Activated CD4-positive, alpha-beta T cell treated with anti-CD3 and anti-CD28 coated beads, Interleukin-2, Interleukin-6, amounts not matched to agents 100 ng/mL and 50 ng/mL, durations not matched to agents 16 hours and 8 hours (primary cell): ENCODE data around the gene TNS4.

Experiments used
- DNase-seq: peaks from one replicate; pipeline ENCODE4 v3.0.0-alpha.2; 2020

Gene TNS4

DNA sequence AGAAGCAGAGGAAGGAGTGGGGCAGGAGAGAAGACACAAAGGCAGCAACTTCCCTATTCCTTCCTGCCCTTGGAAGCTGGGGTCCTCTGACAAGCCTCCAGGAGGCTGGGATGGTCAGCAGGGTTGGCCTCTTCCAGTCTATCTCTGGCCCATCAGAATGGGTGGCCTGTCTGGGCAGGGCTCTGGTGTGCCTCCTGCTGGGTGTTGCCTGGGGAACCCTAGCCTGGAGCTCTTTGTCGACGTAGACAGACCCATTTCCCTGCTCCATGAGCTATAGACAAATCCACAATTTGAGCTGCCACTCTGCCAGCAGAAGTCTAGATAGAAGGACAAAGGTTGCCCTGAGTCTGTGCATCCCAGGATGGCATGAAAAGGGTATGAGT lies 46.8 kb downstream of the TNS4 start:
- DNase-seq = no peak

DNA sequence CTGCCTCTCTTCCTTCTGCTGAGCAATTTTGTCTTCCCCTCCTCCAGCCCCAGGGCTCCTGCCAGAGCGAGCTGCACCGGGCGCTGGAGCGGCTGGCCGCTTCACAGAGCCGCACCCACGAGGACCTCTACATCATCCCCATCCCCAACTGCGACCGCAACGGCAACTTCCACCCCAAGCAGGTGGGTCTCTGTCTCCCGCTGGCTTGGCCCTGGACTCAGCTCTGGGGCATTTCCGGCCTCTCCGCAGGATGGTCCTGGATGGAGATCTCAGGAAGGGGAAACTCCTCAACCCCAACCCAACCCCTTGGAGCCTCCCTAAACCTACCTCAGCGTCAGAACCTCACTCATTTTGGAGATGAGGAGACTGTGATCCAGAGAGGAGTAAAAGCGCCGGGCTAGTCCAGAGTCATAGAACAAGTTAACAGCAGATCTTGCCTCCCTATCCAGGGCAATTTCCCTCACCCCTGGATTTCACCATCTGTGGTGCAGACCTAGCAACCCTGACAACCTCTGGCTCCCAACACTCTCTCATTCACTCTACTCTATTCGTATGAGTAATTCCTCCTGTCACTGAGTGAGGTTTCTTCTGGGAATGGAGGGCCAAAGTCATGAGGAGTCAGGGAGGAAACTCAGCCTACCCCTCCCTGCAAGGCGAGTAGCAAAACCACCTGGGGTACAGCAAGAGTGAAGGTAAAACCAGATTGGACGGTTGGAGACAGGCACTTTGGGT lies 47.4 kb downstream of the TNS4 start:
- DNase-seq = no peak

DNA sequence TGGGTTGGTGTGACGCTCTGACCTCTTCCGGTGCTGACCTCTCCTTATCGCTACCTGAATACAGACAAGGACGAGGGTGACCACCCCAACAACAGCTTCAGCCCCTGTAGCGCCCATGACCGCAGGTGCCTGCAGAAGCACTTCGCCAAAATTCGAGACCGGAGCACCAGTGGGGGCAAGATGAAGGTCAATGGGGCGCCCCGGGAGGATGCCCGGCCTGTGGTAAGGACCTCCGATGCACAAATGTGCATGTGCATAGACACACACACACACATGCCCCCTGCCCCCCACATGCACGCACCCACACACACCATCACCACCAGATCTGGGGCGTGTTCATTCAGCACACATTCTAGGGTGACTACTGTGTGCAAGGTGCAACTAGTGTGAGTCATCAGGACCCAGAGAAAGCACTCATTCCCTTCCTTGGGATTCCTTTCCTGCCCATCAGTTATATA lies 48.5 kb downstream of the TNS4 start:
- DNase-seq = no peak

DNA sequence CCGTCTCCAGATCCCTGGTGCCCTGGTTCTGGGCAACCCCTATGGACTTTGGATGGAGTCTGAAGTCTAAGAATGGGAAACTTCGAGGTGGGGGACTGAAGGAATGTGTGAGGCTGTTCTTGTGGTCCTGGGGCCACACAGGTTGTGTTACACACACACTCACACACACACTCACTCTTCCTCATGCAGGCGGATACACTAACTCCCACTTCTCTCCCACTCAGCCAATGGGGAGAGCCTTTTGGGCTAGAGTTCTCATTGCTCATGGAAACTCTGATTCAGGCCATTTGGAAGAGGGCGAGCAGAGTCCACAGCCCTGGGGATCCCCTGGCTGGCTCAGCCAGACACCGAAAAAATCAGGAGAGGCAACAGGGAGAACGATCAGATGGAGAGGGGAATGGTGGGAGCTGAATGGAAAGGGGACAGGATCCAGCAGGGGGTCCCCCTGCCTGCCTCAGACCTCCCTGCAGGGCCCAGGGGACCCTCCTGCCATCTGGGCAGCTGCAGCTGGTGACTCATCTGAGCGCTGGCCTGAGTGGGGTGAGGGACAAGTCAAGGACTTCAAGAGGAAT lies 49.1 kb downstream of the TNS4 start:
- no peak for DNase-seq

DNA sequence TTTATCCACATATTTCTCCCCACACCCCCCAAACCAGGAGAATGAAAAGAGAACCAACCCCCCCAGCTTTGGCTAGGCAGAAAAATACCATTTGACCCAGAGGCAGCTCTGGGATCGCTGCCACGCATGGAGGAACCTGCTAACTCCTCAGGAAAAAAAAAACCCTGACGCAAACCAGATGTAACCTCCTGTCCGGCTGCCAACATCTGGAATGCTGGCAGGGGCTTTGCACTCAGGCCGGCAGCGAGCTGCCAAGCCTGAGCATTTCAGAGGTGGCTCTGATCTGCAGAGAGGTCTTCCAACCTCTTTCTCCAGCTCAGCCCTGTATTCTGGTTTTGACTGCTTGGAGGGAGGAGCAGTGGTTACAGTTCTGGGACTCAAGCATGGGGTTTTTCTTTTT lies 50.0 kb downstream of the TNS4 start:
- DNase-seq = no peak

DNA sequence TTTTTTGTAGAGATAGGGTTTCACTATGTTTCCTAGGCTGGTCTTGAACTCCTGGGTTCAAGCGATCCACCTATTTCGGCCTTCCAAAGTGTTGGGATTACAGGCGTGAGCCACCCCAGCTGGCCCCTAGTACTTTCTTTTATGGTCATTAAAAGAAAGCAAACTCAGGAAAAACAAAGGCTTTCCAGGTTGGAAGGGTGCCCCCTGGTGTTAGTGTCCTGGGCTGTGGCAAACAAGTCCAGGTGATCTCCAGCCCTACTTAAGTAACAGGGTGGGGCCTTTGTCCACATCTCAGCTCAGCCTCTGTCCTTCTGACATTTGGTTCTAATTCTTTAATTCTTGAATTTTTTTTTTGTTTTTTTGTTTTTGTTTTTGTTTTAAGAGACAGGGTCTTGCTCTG lies 51.2 kb downstream of the TNS4 start:
- peak; percentile 48 for DNase-seq

DNA sequence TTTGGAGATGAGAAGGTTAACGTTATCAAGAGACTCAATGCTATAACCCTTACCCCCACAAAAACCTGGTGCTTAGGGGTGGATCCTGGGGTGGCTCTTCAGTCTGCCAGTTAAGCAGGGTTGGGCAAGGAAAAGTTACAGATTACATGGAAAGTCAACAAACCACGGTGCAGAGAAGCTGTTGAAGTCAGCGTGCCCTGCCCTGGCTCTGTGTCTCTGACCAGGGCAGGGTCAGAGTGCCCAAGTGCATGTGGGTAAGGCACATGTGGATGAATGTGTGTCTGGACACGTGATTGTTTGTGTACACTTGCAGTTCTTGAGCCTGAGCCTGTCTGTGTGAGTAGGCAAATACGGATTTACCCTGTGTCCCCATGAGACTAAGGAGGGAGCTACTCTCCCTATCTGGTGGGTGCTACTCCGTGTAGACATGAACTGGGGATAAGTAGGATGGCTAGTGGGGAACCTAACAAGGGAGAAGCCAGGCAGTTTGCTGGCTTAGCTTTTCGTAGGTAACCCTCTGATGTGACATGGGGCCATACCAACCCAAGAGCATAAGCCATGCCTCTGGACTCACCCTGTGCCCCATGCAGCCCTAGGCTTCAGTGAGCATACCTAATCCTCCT lies 52.7 kb downstream of the TNS4 start:
- DNase-seq = no peak

DNA sequence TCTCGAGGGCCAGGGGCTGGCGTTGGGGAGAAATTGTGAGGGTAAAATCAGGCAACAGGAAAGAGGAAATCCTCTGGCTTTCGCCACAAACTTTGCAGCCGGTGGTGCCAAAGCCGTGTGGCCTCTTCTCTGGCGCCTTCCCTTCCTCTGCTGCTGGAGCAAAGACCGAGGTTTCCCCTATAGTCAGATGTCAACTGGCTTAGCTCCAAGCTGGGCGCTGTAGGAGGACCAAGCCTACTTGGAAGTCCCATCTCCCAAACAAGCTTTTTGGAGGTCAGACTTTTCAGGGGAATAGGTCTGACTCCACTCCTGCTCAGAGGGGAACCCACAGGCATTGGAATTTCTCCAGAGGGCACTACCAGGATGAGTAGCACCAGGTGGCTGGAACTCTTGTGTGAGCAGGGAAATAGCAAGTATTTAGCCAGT lies 53.2 kb downstream of the TNS4 start:
- DNase-seq = no peak

DNA sequence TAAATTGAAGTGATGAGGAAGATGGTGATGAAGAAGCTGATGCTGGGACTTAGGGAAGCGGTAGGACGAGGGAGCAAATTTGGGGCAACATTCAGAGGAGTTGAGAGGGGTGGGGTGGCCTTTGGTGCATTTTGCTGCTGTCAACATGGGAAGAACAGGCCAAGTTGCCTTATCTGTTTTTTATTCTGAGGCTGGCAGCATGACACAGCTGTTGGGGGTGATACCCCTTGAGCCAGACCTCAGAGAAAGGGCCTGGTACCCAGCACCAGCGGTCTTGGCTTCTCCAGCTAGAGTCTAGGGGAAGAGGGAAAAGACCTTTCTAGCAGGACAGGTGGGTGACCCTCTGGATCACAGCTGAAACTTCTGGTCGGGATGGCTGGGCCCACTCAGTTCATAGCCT lies 53.6 kb downstream of the TNS4 start:
- no peak for DNase-seq

DNA sequence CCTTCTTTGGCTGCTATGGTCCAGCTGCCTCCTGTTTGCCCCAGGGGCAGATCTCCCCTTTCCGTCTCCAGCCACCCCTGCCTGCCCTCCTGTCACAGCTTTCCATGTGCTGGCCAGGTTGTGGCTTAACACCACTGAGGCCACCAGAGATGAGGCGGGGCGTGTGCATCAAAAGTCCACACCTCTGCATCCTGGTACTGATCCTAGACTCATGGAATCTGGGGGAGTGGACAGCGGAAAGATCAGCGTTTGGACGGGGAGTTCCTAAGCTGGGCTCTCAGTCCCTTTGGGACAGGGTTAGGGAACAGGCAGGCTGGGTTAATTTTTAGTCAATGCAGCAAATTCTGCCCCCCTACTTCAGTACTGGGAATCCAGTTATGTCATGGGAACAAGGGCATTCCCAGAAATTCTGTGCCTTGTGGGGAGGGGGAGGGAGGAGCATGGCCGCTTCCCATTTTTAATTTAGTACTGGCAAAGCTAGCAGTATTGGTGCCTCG lies 54.2 kb downstream of the TNS4 start:
- DNase-seq = no peak

DNA sequence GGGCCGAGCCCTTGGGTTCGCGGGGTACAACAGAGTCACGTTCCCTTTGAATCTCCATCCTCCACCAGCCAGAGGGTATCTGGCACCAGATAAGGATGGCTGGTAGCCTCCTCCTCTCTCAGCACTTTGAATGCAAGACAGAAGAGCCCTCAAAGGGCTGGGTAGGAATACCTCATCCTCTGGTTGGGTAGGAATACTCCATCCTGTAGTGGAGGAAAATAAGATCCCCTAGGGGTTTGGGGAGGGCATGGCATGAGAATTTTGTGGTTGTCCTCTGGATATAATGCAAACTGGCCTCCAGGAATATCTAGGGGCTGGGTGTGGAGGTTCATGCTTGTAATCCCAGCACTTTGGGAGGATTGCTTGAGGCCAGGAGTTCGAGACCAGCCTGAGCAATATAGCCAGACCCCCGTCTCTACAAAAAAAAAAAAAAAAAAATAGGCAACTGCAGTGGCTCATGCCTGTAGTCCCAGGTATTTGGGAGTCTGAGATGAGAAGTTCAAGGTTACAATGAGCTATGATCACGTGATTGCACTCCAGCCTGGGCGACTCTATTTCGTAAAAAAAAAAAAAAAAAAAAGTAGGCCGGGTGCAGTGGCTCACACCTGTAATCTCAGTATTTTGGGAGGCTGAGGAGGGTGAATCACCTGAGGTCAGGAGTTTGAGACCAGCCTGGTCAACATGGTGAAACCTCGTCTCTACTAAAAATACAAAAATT lies 55.5 kb downstream of the TNS4 start:
- DNase-seq = no peak

DNA sequence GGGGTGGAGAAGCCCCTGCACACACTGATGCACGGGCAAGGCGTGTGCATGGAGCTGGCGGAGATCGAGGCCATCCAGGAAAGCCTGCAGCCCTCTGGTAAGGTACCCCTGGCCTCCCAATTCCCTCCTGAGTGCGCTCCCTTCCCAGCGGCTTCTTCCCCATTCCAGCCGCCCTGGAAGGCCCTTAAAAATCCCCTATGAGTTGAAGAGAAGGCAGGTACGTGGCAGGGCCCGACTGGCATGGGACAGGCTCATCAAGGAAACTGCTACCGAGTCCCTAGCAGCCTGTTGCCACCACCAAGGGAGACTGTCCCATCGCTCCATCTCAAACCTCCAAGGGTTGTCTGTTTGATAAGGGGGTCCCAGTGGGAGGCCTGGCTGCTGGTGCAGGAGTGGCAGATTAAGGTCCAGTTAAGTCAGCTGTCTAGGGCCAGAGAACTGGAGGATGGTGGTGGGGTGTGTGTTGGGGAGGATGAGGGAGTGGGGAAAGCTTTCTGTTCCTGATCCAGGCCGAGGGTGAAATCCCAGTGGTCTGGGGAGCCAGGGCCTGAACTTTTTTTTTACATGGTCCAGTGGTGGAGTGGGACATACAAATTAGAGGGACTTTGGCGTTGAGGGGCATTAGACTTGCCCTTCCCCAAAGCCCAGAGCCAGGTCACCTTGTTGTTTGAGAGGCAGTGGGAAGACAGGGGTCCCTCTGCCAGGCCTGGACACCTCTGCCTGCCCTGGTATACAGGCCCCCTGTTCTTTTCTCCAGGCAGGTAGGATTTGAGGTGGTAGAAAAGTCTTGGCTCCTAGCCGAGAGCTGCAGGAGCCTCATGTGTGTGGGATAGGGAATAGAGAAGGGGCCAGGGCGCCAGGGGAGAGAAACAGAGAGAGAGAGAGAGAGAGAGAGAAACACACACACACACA lies 57.2 kb downstream of the TNS4 start:
- no peak for DNase-seq

DNA sequence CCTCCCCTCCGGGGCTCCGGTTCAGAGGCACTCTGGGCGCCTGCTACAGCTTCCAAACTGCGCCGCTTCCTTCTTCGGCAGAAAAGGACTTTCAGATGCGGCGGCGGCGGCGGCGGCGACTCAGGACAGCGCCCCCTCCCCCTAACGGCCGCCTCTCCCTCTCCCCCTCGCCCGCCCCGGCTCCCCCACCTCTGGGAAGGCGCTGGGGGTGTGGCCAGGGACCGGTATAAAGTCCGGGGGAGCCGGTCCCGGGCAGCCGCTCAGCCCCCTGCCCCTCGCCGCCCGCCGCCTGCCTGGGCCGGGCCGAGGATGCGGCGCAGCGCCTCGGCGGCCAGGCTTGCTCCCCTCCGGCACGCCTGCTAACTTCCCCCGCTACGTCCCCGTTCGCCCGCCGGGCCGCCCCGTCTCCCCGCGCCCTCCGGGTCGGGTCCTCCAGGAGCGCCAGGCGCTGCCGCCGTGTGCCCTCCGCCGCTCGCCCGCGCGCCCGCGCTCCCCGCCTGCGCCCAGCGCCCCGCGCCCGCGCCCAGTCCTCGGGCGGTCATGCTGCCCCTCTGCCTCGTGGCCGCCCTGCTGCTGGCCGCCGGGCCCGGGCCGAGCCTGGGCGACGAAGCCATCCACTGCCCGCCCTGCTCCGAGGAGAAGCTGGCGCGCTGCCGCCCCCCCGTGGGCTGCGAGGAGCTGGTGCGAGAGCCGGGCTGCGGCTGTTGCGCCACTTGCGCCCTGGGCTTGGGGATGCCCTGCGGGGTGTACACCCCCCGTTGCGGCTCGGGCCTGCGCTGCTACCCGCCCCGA lies 58.0 kb downstream of the TNS4 start, which contains the start of gene IGFBP4:
TSS of gene IGFBP4 (plus strand) at position 255 of the 792 bp plus-strand sequence. CDS start at position 541, 286 bp downstream.
- DNase-seq = peak; percentile 82

DNA sequence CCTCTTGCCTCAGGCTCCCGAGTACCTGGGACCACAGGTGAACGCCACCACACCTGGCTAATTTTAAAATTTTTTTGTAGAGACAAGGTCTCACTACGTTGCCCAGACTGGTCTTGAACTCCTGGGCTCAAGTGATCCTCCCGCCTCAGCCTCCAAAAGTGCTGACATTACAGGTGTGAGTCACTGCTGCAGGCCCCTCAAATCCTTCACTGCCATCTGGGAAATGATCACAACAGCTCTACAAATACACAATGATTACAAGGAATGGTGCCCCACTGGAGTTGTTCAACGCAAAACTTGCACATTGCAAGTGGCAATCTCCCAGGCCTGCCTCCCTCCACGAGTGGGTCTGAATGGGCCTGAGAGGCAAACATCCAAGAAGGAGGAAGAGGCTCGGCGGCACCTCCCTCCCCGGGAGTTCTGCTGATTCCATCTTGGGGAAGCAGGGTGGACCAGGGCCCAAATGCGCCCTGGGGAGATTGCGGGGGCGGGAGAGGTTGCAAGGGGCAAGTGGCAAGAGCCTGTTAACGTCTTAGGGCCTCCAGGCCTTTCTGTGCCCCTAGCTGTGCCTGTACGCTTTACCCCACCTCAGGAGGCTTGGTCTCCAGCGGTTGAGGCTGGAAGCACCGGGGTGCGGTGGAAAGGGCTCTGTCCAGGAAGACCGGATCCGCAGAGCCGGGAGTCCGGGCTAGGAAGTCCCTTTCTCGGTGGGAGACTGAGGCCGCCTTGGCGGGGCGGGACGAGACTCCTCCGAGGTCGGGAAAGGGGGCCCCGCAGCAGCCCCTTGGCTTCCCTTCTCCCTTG lies 58.8 kb downstream of the TNS4 start:
- no peak for DNase-seq

DNA sequence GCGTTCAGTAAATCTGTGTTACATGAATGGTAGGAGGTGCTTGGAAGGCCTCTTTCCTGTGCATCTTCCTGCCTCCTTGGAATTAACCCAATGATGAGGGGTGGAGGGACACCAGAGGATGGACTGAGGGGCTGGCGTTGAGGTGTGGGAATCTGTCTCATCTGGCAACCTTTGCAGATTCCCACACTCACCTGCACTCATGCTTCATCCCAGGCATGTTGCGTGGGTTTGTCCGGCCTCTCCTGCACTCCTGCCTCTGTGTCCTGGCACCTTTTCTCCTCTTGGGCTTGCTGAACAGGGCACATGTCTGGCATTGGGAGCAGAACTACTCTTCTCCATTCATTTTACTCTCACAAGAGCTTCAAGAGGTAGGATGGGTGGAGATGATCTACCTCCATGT lies 61.3 kb downstream of the TNS4 start:
- DNase-seq = no peak

DNA sequence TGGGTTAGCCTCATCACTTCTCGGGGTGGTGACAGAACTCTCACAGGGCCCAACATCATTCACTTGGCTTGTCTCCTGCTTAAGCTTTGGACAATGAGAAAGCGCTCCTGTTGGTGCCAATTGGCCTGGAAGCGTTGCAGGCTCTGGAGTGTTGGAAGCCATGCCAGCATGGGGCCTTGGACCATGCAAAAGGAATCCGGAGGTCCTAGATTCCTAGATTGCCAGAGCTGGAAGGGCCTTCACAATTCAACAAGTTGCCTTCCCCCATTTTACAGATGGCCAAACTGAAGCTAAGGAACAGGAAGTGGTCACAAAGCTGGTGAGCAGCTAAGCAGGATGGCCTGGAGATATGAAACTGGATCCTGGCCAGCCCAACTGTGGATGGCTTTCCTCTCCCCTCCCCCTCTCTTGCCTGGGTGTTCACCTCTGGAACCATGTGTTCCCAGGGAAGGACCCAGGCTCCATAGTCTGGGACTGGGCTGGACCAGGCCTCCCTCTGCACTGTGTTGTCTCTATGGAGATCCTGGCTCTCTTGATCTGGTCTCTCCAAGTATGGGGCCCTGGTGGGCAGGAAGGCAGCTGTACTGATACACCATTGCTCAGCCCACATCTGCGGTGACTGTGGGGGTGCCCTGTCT lies 64.2 kb downstream of the TNS4 start:
- no peak for DNase-seq

DNA sequence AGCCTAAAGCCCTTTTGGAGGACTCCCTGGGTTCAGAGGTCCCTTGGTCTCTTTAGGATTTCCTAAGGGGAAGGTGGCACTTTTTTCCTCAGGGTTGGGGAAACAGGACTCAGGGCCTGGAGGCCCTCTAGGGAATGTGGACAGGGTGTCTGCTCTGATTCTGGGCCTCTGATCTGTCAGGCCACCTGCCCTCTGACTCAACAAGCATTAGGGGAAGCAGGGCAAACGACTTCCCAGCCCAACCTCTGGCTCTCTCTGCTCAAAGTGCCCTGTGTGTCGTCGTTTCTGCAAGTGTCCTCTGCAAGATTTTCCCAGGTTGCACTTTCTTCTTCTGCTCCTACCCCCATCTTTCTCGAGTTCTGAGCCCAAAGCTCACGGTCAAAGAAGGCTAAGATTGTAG lies 64.8 kb downstream of the TNS4 start:
- DNase-seq = no peak

DNA sequence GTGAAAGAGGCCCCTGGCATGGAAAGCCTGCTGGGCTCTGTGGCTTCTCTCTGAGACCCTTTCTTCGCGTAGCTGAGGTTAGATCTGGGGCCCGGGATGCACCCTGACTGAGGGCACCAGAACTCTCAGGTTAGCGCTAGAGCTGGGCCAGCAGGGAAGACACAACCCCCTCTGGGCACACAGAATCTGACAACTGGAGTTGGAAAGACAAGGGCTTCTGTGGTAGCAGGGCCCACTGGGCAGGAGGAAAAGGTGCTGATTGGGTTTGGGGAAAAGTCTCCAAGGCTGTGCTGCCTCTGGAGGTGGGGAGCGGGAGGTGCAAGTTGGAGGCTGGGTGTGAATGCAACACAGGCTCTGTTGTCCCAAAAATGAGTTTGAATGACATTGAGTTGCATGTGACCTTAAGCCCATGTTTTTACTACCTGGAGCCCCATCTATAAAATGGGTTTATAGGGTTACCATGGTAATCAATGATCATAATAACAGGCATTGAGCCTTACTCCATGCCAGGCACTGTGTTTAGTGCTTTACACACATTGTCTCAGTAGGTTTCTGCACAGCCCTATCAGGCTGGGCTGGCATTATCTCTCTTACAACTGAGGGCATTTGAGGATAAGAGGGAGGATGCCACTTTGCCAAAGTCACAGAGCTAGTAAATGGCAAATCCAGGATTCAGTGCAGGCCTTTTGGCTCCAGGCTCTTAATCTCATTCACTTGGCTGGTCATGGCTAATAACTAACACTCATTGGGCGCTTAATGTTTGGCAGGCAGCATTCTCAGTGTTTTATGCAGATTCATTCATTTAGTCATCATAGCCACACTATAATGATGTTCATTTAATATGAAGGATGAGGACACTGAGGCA lies 67.6 kb downstream of the TNS4 start:
- DNase-seq = peak; percentile 45
